DMS79 (cell line): ENCODE measurements around the gene SPATC1L.

Source experiments
- DNase-seq: peaks from one replicate; lab custom pipeline; 2025; lab: John Stamatoyannopoulos, UW

SPATC1L gene

DNA sequence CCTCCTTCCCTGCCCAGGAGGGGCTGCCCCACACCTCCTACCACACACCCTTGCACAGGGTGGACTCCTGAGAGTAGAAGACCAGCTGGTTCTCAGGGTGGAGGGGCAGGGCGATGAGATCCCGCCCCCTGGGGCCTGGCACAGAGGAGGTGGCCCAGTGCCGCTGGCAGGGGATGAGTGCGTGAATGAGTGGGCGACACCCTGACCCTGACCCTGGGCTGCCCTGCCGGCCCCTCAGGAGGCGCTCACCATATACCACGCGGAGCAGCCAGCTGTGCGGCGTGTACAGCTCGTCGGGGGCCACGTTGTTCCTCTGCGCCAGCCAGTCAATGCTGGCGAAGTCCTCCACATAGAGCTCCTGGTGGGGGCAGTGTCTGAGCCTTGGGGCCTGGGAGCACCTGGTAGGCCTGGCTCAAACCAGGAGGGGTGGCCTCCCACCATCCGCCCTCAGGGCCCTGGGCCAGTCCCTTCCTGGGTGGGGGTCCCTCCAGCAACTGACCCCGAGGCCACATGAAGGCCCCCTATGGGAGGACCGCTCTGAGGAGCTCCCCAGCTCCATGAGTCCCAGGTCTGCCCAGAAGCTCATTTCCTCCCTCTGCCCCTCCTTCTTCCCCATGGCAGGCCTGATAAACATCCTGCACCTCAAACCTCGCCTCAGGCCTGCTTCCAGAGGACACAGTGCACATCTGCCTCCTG is 31.3 kb upstream of the SPATC1L start:
- no peak for DNase-seq

DNA sequence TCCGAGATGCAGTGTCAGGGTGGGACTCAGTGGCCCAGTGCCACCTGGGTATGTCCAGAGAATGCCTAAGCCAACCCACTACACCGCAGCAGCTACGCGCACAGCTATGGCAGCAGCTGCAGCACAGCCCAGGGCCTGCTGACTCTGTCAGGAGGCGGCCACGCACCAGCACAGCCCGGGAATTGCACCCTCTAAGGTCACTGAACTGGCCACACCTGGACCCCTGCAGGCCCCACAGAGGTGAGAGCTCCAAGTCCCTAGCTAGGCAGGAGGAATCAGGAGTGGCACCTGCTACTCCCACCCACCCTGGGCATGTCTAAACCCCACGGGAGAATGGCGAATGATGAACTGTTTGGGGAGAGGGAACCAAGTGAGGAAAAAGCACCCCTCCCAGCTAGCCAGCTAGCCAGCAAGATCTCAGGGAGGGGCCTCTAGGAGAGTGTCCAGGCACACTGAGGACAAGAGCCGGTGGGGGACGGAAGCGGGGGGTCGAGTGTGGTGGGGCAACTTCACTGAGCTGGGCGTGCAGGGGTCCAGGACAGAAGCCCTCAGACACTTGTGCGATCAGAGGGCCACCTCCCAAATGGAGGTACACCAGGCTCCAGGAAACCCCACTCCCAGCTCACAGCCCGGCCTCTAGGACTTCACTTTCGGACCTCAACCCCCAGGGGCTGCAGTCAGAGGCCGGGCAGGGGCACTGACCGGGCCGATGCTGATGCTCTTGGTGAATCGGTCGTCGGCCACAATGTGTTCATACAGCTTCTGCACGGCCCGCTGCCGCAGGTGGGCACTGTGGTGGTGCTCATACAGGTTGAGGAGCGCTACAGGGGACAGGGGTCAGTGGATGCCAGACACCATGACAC is 30.4 kb upstream of the SPATC1L start:
- no peak for DNase-seq

DNA sequence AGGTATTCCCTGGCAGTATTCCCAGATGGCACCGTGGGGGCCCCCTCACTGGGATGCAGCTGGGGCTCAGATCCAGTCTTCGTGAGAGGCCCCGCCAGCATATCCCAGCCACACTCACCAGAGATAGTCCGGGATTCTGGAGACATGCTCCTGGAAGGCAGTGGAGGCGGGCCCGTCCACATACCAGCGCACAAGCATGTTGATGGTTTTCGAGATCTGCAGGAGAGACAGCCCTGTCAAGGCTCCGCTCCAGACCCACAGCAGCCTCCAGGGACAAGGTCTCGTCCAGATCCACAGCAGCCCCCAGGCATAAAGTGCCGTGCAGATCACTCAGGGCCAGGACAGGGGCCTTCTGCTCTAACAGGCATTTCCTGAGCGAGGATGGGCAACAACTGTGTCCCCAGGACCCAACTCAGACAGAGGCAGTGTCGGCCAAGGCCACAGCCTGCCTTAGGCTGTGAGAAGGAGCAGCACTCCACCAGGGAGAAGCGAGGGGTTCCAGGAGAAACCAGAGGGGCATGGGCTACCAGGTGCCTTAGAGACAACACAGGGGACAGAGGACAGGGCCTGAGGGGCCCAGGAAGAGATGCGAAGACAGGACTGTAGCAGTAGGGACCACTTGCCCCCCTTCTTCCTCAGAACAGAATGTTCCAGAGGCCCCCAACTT is 29.5 kb upstream of the SPATC1L start:
- DNase-seq = no peak

DNA sequence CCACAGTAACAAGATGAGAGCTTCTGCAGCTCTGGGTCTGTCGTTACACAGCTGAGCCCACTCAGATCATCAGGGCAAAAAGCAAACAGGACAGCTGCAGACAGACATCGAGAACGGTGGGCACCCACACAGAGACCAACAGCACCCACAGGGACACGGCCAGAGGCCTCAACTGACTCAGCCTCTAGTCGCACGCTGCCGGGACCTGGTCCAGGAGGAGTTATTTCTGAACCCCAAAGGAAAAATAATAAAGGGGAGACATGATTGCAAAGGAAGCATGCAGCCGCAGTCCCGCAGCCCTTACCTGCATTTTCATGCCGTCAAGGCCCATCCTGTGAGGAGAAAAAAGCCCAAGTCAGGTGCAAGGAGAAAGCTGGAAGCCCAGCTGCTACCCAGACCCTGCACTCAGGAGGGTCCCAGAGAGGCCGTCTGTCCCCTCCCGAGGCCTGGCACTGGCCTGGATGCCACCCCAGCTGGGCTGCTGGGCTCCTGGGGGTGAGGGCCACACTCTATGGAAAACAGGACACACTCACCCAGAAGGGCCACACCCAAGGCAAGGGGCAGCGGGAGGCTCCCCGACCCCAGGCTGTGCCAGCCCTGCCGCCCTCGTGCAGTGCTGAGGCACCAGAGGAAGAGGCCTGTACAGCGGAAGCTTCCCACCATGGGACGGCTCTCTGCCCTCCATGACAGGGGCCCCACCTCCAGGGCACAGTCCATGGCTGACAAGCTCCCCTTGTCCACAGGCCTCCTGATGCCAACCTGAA is 28.6 kb upstream of the SPATC1L start:
- no peak for DNase-seq

DNA sequence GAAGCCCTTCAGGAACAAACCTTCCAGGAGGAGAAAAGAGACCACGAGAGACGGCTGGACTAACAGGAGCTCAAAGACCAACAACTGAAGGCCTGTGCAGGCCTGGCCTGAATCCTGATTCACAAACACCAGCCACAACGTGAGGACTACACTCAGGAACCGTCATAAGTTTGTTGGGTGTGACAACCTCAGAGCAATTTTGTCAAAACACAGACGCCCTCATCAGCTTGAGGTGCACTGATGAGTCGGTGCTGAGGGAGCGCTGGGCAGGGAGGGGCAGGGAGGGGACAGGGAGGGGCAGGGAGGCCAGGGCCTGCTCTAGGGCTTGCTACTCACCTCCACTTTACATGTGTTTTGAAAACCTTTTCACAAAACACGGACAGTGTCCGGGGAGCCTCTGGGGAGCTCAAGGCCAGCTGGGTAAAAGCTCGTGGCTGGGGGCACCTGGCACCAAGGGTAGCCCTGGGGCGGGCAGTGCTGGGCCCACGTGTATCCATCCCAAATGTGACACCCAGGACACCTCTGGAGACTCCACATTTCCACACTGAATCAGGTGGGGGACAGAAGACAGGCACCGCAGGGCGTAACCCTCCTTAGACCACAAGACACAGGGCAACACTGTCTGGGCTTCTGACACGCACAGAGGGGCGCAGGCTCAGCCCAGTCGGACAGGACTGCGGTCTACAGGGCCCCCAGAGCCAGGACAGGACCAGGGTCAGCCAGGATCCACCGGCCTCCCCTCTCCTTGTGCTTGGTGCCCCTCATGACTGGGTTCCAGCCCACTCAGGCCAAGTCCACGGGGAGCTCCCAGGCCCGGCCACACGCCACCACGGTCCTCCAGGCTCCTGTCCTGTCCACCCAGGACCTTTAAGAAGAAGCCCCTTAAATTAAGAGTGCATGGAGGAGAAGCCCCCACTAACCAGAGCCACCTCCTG is 27.8 kb upstream of the SPATC1L start:
- DNase-seq = no peak

DNA sequence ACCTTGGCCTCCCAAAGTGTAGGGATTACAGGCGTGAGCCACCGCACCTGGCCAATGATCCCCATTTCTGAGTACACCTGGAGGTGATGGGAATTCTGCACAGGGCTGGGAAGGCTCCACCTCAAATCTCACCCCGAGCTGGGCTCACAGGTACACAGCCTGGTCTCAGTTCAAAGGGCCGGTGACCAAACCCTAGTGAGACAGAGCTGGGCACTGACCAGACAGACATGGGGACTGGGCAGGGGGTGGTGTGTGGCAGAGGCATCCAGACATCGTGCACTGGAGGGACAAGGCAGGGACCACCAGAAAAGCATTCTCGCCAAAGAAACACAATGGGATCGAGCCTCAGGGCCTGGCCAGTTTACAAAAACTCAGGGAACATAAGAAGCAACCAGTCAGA is 27.1 kb upstream of the SPATC1L start:
- no peak for DNase-seq

DNA sequence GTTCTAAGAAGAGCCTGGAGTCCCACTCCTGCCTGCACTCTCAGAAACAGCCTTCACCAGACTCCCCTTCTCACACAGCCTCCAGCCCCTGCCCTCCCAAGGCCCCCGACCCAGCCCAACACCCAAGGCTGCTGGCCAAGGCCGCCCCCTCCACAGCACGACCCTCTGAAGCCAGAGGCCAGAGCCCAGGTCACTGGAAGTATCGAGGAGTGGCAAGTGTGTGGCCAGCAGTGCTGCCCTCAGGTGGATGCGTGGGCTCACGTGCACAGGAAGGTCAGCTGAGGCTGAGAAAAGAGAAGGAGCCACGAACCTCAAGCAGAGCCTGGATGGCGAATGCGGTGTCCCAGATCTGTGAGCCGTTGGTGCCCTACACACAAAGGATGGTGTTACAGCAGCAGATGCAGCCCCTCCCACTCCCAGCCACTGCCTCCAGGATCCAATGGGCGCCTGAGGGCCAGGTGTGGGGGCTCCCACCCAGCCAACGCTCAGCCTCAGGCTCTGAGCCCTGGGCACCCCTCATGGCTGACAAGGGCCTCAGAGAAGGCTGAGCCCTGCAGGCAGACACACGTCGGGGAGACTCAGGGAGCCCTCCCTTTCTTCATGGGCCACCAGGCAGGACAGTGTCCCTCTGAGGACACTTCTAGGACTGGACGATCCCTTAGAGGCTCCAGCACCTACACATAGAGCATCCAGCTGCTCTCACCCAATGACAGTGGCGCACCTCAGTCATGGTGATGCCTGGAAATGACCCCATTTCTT is 26.3 kb upstream of the SPATC1L start:
- DNase-seq = no peak

DNA sequence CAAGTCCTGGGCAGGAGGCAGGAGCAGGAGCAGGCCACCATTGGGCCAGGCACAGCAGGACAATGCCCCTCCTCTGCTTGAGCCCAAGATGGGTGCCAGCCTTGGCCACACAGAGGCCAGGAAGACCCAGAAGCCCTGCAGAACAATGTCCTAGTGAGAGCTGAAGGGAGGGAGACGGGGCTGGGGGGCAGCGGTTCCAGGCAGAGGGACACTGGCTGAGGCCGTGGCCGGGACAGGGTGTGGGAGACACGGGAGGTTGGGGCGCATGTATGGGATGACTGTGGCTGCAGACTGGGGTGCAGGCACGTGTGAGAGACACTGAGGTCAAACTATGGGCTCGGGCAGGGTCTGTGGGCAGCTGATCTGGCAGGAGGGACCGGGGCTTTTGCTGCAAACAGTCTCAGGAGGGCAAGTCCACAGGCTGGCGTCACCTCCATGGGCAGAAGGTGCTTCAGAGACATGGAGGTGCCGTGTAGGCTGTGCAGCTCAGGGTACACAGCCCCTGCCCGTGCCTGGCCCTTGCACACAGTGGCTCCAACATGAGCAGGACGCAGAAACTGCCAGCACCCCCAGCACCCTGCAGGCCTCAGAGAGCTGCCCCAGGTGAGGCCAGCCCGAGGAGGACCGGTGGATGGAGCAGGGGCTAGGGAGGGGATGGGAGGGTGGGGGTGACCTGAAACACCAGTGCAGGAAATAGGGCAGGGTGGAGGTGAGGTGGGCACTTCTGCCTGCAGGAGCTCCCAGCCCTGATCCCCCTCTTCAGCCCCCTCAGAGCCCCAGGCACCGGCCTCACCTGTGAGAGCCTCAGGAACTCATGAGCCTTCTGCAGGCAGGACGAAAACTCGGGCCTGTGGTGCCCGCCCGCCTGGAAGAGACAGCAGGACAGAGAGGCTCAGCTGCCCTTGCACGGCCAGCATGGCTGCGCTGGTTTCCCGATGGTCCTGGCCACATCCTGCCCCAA is 24.8 kb upstream of the SPATC1L start:
- DNase-seq = no peak

DNA sequence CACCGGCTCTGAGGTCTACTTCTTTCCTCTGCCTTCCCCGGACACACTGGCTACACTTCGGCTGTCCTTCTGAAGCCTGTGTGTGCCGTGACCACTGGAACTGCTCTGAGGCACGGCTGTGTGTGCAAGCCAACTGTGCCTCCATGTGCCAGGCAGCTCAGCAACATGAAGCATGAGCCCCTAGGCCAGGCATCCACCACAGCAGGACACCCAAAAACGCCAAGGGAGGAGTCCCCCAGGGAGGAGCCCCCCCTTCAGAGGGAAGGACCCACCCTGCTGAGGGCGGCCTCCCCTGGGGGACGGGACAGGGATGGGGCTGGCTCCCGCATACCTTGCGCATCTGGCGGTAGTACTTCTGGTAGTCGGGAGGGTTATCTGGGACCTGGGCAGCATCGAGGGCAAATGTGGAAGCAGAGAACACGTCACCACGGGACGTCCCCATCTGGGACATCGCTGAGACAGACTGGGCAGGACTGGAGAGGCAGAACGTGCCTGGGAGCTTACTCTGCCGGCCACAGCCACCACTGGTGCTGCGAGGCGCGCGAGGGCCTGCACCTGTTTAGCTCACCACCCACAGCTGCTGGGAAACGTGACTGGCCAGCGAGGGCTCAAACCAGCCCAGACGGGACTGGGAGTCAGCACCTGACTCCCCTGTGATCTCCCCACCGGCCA is 23.8 kb upstream of the SPATC1L start:
- DNase-seq = no peak

DNA sequence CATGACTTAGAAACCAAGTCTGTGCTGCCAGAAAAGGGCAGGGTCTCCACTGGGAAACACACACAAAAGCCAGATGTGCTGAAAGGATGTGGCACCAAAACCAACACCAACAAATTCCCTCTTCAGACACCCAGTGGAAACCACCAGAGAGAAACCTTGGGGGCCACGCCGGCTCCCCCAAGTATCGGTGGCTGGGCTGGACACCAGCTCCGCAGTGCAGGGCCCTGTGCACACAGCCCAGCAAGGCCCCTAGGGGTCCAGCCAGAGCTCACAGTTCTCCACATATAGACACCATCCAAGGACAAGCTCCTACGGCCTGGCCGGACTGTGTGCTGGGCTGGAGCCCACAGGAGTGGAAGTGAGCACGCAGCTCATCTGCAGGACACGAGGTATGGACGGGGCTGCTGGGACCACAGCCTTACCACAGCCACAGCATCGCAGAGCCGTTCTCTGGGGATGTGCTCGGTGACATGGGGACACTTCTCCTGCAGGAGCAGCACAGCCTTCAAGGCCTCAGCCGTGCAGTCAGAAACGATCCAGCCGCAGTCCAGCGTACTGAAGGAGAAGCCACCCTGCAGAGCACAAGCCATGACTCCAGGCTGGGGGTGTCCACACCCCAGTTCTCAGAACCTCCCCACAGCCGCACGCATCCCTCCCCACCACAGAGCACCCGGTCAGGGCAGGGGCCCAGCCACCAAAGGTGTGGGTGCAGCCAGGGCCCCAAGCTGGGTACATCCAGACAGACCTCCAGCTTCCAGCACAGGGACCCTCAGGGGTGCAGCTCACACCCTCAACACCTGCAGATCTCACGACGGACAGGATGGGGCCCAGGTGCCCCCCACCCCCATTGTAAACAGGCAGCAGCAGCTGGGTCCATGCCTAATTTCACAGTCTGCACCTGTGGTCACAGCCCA is 23.0 kb upstream of the SPATC1L start:
- DNase-seq = no peak

DNA sequence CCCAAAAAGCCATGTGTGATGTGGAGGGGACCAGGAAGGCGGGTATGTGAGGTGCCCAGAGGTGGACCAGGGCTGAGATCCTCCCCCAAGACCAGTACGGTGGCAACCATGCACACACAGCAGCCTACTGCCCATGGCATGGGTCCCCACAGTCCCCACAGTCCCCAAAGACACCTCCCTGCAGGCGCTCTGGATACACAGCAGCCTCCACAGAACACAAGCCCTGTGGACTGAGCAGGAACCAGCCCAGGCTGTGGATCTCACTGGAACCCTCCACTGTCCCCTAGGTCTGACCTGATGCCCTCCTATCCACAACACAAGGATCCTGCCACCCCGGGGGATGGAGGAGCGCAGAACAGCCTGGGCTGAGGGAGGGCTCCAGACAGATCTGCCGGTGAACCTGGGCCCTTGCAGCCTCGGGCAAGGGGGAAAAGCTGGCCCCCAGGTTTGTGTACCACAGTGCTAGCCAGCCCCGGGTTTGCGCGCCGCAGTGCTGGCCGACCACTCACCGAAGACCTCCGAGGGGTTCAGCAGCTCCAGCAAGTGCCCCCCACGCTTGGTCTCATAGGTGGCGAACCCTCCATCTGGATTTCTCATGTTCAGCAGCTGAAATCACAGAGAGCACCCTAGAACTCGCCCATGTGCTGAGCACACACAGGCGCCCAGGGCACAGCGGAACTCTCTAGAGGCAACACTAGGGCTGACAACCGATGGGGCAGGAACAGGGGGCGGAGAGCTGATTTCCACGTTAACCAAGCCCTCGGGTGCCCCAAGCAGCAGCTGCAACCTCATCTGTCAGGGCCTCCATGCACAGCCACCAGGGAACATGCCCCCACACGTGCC is 22.1 kb upstream of the SPATC1L start:
- DNase-seq = no peak

DNA sequence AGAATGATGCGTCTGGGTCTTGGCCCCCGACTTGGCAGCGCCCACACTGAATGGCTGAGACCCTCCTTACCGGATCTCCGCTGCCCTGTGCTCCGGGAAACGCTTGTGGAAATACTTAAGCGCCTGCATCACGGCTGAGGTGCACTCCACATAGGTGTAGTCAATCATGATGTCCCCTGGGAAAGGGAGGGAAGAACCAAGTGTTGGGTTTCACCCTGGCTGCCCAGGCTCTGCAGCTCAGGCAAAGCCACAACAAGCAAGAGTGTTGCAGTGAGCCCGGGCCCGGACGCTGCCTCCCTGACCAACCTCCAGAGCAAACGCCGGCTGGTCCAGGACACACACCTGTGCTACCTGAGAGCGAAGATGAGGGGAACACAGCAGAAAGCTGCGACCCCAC is 21.5 kb upstream of the SPATC1L start:
- no peak for DNase-seq

DNA sequence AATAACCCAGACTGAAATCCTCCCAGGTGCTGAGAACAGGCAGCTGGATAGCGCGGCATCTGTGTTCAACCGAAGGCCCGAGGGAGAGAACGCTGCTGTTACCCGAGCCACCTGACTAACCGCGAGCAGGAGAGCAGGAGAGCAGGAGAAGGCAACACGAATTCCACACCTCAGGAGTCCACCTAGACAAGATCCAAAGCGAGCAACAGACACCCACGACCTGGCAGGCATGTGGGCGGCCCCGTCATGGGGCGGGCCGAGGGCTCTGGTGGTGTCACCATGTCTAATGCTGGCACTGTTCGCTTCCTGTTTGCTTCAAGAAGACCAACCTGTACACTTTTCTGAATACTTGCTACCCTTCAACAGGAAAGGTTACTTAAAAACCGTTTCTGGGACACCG is 20.9 kb upstream of the SPATC1L start:
- no peak for DNase-seq

DNA sequence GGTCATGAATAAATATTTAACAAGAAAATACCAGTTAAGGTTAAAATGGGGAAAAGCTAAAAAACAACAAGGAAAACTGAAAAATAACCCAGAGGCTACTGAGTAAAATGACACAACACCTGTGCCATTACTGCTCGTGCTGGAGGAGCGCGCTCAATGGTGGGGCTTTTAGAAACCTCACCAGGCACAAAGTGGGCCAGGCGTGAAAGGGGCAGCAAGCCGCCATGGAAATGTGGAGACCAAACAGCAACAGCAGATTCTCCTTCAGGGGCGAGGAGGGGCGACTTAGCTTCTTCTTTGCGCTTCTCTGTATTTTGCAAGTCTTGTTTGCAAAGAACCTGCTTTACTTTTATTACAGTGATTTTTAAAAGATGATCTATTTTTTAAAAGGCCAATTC is 18.9 kb upstream of the SPATC1L start:
- no peak for DNase-seq

DNA sequence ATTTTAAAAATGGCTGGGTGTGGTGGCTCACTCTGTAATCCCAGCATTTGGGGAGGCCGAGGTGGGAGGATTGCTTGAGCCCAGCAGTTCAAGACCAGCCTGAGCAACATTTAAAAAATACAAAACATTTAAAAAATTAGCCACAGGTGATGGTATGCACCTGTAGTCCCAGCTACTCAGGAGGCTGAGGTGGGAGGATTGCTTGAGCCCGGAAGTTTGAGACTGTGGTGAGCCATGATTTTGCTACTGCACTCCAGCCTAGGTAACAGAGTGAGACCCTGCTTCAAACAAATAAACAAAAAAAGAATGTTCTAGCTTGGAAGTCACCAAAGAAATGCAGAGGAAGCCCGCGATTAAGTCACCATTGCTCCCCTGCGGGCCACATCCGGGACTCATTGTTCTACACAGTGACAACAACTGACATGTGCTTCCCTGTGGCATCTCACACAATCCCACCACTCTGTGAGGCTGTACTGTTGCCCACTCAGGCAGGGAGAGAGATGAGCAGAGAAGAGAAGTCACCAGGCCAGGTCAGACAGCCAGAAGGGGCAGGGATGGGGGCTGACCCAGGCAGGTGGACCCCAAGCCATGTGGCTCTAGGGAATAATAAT is 18.4 kb upstream of the SPATC1L start:
- DNase-seq = no peak
